Nephron progenitor cell (in vitro differentiated cells): ENCODE results near the gene USP10.
"Not testable (repeated sequence)": the region's sequence is repeated elsewhere in the genome, so short reads cannot be mapped to it uniquely, and the experiment has no call there.

Experiments
- DNase-seq: peaks from one replicate; pipeline ENCODE4 v3.0.0; 2021
- H3K27ac Mint-ChIP-seq: 2 replicates; pipeline ENCODE4 v1.8.0; 2021; ENCODE audit warnings: mild to moderate bottlenecking, moderate library complexity, mixed read lengths
- H3K27me3 Mint-ChIP-seq: 2 replicates; pipeline ENCODE4 v1.8.0; 2021; ENCODE audit warnings: mild to moderate bottlenecking, low read depth, mixed read lengths; ENCODE audit not compliant: poor library complexity
- H3K36me3 Mint-ChIP-seq: 2 replicates; pipeline ENCODE4 v1.8.0; 2021; ENCODE audit warnings: low read depth, mixed read lengths
- H3K4me1 Mint-ChIP-seq: 2 replicates; pipeline ENCODE4 v1.8.0; 2021; ENCODE audit warnings: mixed read lengths
- H3K4me3 Mint-ChIP-seq: 2 replicates; pipeline ENCODE4 v1.8.0; 2021; ENCODE audit warnings: mild to moderate bottlenecking, moderate library complexity, mixed read lengths
- H3K9me3 Mint-ChIP-seq: 2 replicates; pipeline ENCODE4 v1.8.0; 2021; ENCODE audit warnings: mild to moderate bottlenecking, moderate library complexity, mixed read lengths
- CTCF ChIP-seq: fragments of 200-600 bp; sonication (generic); IDR thresholded peaks from 2 replicates; pipeline ENCODE4 v1.5.0; 2021; ENCODE audit warnings: antibody characterized with exemption

USP10 gene

GRCh38 chr16:84726669-84727467, 27.1 kb downstream of the USP10 start:
- Mint-ChIP-seq H3K9me3 (no peaks in the 10 kb centered on the region), H3K36me3 (peaks cover 21% of the 10 kb centered on the region), H3K4me1 (peaks cover 91% of the 10 kb centered on the region), H3K27me3 (peaks cover 3% of the 10 kb centered on the region), H3K27ac (no peak overlapping the region), H3K4me3 (no peak overlapping the region)
- TF ChIP-seq CTCF: no peak
- DNase-seq: no peak

- peaks cover 19% of the 10 kb centered on the region for H3K36me3 Mint-ChIP-seq
- H3K27me3 Mint-ChIP-seq: peaks cover 3% of the 10 kb centered on the region
- H3K4me3 Mint-ChIP-seq: no peak overlapping the region
- no peak for TF ChIP-seq CTCF
- H3K9me3 Mint-ChIP-seq: no peaks in the 10 kb centered on the region
- peak overlapping the region; percentile 55 for H3K27ac Mint-ChIP-seq
- peaks cover 80% of the 10 kb centered on the region for H3K4me1 Mint-ChIP-seq
- no peak for DNase-seq
Observed at GRCh38 chr16:84728853-84729424, 29.1 kb downstream of the USP10 start.

- no peaks in the 10 kb centered on the region for H3K9me3 Mint-ChIP-seq
- TF ChIP-seq CTCF: no peak
- no peak for DNase-seq
- H3K4me3 Mint-ChIP-seq: no peak overlapping the region
- H3K36me3 Mint-ChIP-seq: peaks cover 25% of the 10 kb centered on the region
- peaks cover 71% of the 10 kb centered on the region for H3K4me1 Mint-ChIP-seq
- peaks cover 3% of the 10 kb centered on the region for H3K27me3 Mint-ChIP-seq
- H3K27ac Mint-ChIP-seq: peak overlapping the region; percentile 79
Observed at GRCh38 chr16:84729716-84730320, 30.0 kb downstream of the USP10 start.

GRCh38 chr16:84730406-84731106, 30.8 kb downstream of the USP10 start:
- peaks cover 64% of the 10 kb centered on the region for H3K4me1 Mint-ChIP-seq
- no peak overlapping the region for H3K4me3 Mint-ChIP-seq
- H3K36me3 Mint-ChIP-seq: peaks cover 32% of the 10 kb centered on the region
- TF ChIP-seq CTCF: no peak
- peak overlapping the region; percentile 83 for H3K27ac Mint-ChIP-seq
- no peaks in the 10 kb centered on the region for H3K9me3 Mint-ChIP-seq
- peaks cover 3% of the 10 kb centered on the region for H3K27me3 Mint-ChIP-seq
- DNase-seq: no peak

- not testable (repeated sequence) for DNase-seq, H3K9me3 Mint-ChIP-seq, H3K4me3 Mint-ChIP-seq, H3K27ac Mint-ChIP-seq, H3K27me3 Mint-ChIP-seq
- peaks cover 46% of the 10 kb centered on the region for H3K4me1 Mint-ChIP-seq
- peaks cover 50% of the 10 kb centered on the region for H3K36me3 Mint-ChIP-seq
Observed at GRCh38 chr16:84732332-84732673, 32.5 kb downstream of the USP10 start.

- H3K4me3 Mint-ChIP-seq: no peak overlapping the region
- peaks cover 3% of the 10 kb centered on the region for H3K27me3 Mint-ChIP-seq
- peaks cover 51% of the 10 kb centered on the region for H3K36me3 Mint-ChIP-seq
- H3K27ac Mint-ChIP-seq: no peak overlapping the region
- TF ChIP-seq CTCF: no peak
- peaks cover 43% of the 10 kb centered on the region for H3K4me1 Mint-ChIP-seq
- DNase-seq: no peak
- H3K9me3 Mint-ChIP-seq: no peaks in the 10 kb centered on the region
Observed at GRCh38 chr16:84732674-84733352, 33.0 kb downstream of the USP10 start.
